H1 (cell line): ENCODE data around the gene PRKD1. TPM values are rescaled to one million over a fixed set of nuclear protein-coding genes. Genes with fewer than 3 reads are reported as not detected.

ENCODE experiments used
- CTCF ChIA-PET: fragments of 300-600 bp; sonication (Branson Sonifier 250); formaldehyde crosslinking; loops from one replicate; lab custom pipeline; 2021; ENCODE audit not compliant: partially characterized antibody; lab: Charles Lee
- POLR2A ChIA-PET: fragments of 300-600 bp; sonication (Branson Sonifier 250); formaldehyde crosslinking; loops from one replicate; lab custom pipeline; 2021; ENCODE audit warnings: inconsistent platforms; ENCODE audit not compliant: partially characterized antibody; lab: Charles Lee
- DNase-seq, 2 experiments: peaks; one replicate each; pipeline versions ENCODE4 v3.0.0 to v3.0.0-alpha.2; 2010 to 2022; ENCODE audit warnings: low spot score in 2 of 2, low read depth in 1 of 2, mixed read lengths in 1 of 2
- FAIRE-seq: peaks from 2 replicates; lab custom pipeline; 2011; peaks lifted over from hg19 to GRCh38; lab: Jason Lieb, UNC
- H2AFZ ChIP-seq: 2 replicates; pipeline ENCODE4 v1.8.1; 2012; ENCODE audit warnings: low read length, inconsistent platforms
- H2AK5ac ChIP-seq: 2 replicates; pipeline ENCODE4 v1.6.1; 2013; ENCODE audit warnings: low read depth, low read length
- H2BK120ac ChIP-seq: replicated peaks from 2 replicates; pipeline ENCODE3; 2013; ENCODE audit warnings: low read depth, low read length, inconsistent platforms
- H2BK12ac ChIP-seq: 2 replicates; pipeline ENCODE4 v1.6.1; 2013; ENCODE audit warnings: low read depth, low read length
- H2BK15ac ChIP-seq: 2 replicates; pipeline ENCODE4 v1.6.1; 2013; ENCODE audit warnings: low read length
- H2BK20ac ChIP-seq: 2 replicates; pipeline ENCODE4 v1.6.1; 2013; ENCODE audit warnings: low read length
- H2BK5ac ChIP-seq: 2 replicates; pipeline ENCODE4 v1.6.1; 2013; ENCODE audit warnings: low read depth, low read length
- H3K14ac ChIP-seq: 2 replicates; pipeline ENCODE4 v1.6.1; 2013; ENCODE audit warnings: inconsistent platforms; ENCODE audit not compliant: insufficient read length
- H3K18ac ChIP-seq: 2 replicates; pipeline ENCODE4 v1.6.1; 2013; ENCODE audit warnings: low read length; ENCODE audit errors: extremely low read depth
- H3K23ac ChIP-seq: 2 replicates; pipeline ENCODE4 v1.6.1; 2013; ENCODE audit warnings: inconsistent platforms; ENCODE audit not compliant: insufficient read length
- H3K23me2 ChIP-seq: 2 replicates; pipeline ENCODE4 v1.6.1; 2013; ENCODE audit warnings: low read depth, low read length
- H3K27ac ChIP-seq: 2 replicates; pipeline ENCODE4 v1.6.1; 2011; ENCODE audit warnings: low read depth, low read length, inconsistent platforms
- H3K27me3 ChIP-seq, 4 experiments: replicated peaks in 1 of 4; 1 replicate in 1 of 4; 2 replicates in 3 of 4; pipeline versions ENCODE4 v1.6.1 to v1.8.1; 2011 to 2013; ENCODE audit warnings: low read length in 3 of 4, mild to moderate bottlenecking in 3 of 4, inconsistent platforms in 2 of 4, mixed read lengths in 2 of 4, moderate library complexity in 1 of 4; ENCODE audit not compliant: control insufficient read depth in 3 of 4, insufficient read depth in 3 of 4; ENCODE audit errors: extremely low read depth in 1 of 4
- H3K36me3 ChIP-seq, 4 experiments: 2 replicates each; pipeline versions ENCODE4 v1.6.1 to v1.8.1; 2011 to 2013; ENCODE audit warnings: mild to moderate bottlenecking in 4 of 4, low read length in 3 of 4, moderate library complexity in 2 of 4, control low read depth in 1 of 4, inconsistent platforms in 1 of 4; ENCODE audit not compliant: insufficient read depth in 4 of 4, control insufficient read depth in 2 of 4
- H3K4ac ChIP-seq: replicated peaks from 2 replicates; pipeline ENCODE3; 2013; ENCODE audit warnings: low read length, low read depth, mixed read lengths, inconsistent platforms; ENCODE audit not compliant: insufficient read length
- H3K4me1 ChIP-seq, 4 experiments: replicated peaks in 1 of 4; 1 replicate in 1 of 4; 2 replicates in 3 of 4; pipeline versions ENCODE4 v1.6.1 to v1.8.1; 2011 to 2013; ENCODE audit warnings: low read length in 3 of 4, inconsistent platforms in 2 of 4, mixed read lengths in 1 of 4; ENCODE audit not compliant: insufficient read depth in 4 of 4, control insufficient read depth in 3 of 4
- H3K4me2 ChIP-seq, 2 experiments: 2 replicates each; pipeline versions ENCODE4 v1.6.1 to v1.8.1; 2011 to 2013; ENCODE audit warnings: low read depth in 2 of 2, low read length in 2 of 2, control low read depth in 1 of 2, inconsistent platforms in 1 of 2, mild to moderate bottlenecking in 1 of 2; ENCODE audit not compliant: insufficient read depth in 1 of 2
- H3K4me3 ChIP-seq, 4 experiments: fragments of 200-600, 300-600 bp in 1 of 4; sonication (generic), shearing (Covaris generic), sonication (Bioruptor Twin) in 1 of 4; 2 replicates each; pipeline versions ENCODE4 v1.5.1 to v1.8.1; 2011 to 2016; ENCODE audit warnings: low read length in 4 of 4, low read depth in 3 of 4, control low read depth in 2 of 4, inconsistent platforms in 2 of 4, mild to moderate bottlenecking in 2 of 4, mixed read lengths in 1 of 4, moderate library complexity in 1 of 4; ENCODE audit not compliant: insufficient read depth in 2 of 4; ENCODE audit errors: extremely low read depth in 1 of 4
- H3K56ac ChIP-seq: replicated peaks from 2 replicates; pipeline ENCODE3; 2013; ENCODE audit warnings: low read depth, mild to moderate bottlenecking, mixed read lengths, low read length, inconsistent platforms; ENCODE audit not compliant: insufficient read length
- H3K79me1 ChIP-seq: 2 replicates; pipeline ENCODE4 v1.6.1; 2013; ENCODE audit warnings: low read depth, low read length, control low read depth
- H3K79me2 ChIP-seq, 2 experiments: 2 replicates each; pipeline versions ENCODE4 v1.6.1 to v1.8.1; 2012 to 2013; ENCODE audit warnings: low read length in 2 of 2, mild to moderate bottlenecking in 2 of 2, inconsistent platforms in 1 of 2; ENCODE audit not compliant: insufficient read depth in 2 of 2, control insufficient read depth in 1 of 2
- H3K9ac ChIP-seq, 4 experiments: replicated peaks in 1 of 4; 1 replicate in 1 of 4; 2 replicates in 3 of 4; pipeline versions ENCODE4 v1.6.1 to v1.8.1; 2011 to 2013; ENCODE audit warnings: low read depth in 3 of 4, low read length in 3 of 4, control low read depth in 2 of 4, mild to moderate bottlenecking in 2 of 4, moderate library complexity in 2 of 4, inconsistent platforms in 1 of 4; ENCODE audit errors: extremely low read depth in 1 of 4
- H3K9me3 ChIP-seq, 2 experiments: 2 replicates each; pipeline versions ENCODE4 v1.6.1 to v1.8.1; 2012 to 2013; ENCODE audit warnings: mild to moderate bottlenecking in 2 of 2, moderate library complexity in 2 of 2, control low read depth in 1 of 2, inconsistent platforms in 1 of 2, low read depth in 1 of 2, low read length in 1 of 2, mixed read lengths in 1 of 2; ENCODE audit not compliant: insufficient read depth in 2 of 2
- H4K20me1 ChIP-seq, 2 experiments: replicated peaks in 1 of 2; 2 replicates each; pipeline versions ENCODE3 to v1.8.1; 2011 to 2013; ENCODE audit warnings: inconsistent platforms in 2 of 2, low read length in 2 of 2, mild to moderate bottlenecking in 1 of 2; ENCODE audit not compliant: insufficient read depth in 2 of 2, control insufficient read depth in 1 of 2
- H4K5ac ChIP-seq: 2 replicates; pipeline ENCODE4 v1.6.1; 2013; ENCODE audit warnings: low read length, low read depth, mixed read lengths, inconsistent platforms; ENCODE audit not compliant: insufficient read length
- H4K8ac ChIP-seq: 2 replicates; pipeline ENCODE4 v1.8.0; 2013; ENCODE audit warnings: mild to moderate bottlenecking, moderate library complexity, low read length, inconsistent platforms; ENCODE audit not compliant: insufficient read depth; ENCODE audit errors: extremely low read depth
- H4K91ac ChIP-seq: replicated peaks from 2 replicates; pipeline ENCODE3; 2013; ENCODE audit warnings: low read length, mixed read lengths, inconsistent platforms; ENCODE audit not compliant: insufficient read length
- BCL11A ChIP-seq, 2 experiments: IDR thresholded peaks; one replicate each; pipeline ENCODE4 v1.6.1; 2011; ENCODE audit warnings: low read depth in 2 of 2, low read length in 2 of 2, mild to moderate bottlenecking in 2 of 2
- CREB1 ChIP-seq: IDR thresholded peaks from 2 replicates; pipeline ENCODE4 v1.6.1; 2012; ENCODE audit warnings: inconsistent platforms
- GABPA ChIP-seq: IDR thresholded peaks from 2 replicates; pipeline ENCODE4 v1.6.1; 2011; ENCODE audit warnings: mild to moderate bottlenecking, low read length, moderate library complexity, borderline replicate concordance; ENCODE audit not compliant: insufficient read depth
- MAFK ChIP-seq: IDR thresholded peaks from 2 replicates; pipeline ENCODE4 v1.6.1; 2012; ENCODE audit warnings: low read depth, mild to moderate bottlenecking, improper control_type of control experiment, low read length
- PHF8 ChIP-seq: fragments of 200-600 bp; sonication (generic); conservative IDR thresholded peaks from 2 replicates; pipeline ENCODE4 v1.7.1; 2012; ENCODE audit warnings: low read depth, mild to moderate bottlenecking, inconsistent platforms, low read length, moderate library complexity
- RXRA ChIP-seq: IDR thresholded peaks from 2 replicates; pipeline ENCODE4 v1.6.1; 2011; ENCODE audit warnings: low read depth, mild to moderate bottlenecking, low read length, moderate library complexity; ENCODE audit not compliant: insufficient read depth
- SIRT6 ChIP-seq: IDR thresholded peaks from one replicate; pipeline ENCODE4 v1.7.1; 2012; ENCODE audit warnings: low read length, inconsistent platforms
- SP2 ChIP-seq: IDR thresholded peaks from 2 replicates; pipeline ENCODE4 v1.6.1; 2012; ENCODE audit warnings: mild to moderate bottlenecking, low read length, inconsistent platforms
- SUZ12 ChIP-seq: fragments of 200-600 bp; sonication (generic); IDR thresholded peaks from 2 replicates; pipeline ENCODE4 v1.6.1; 2012; ENCODE audit warnings: mild to moderate bottlenecking, inconsistent platforms, low read length, moderate library complexity, mixed read lengths
- YY1 ChIP-seq: IDR thresholded peaks from 2 replicates; pipeline ENCODE4 v1.6.1; 2011; ENCODE audit warnings: low read depth, mild to moderate bottlenecking, low read length
- WGBS, 2 experiments: shearing (Covaris generic) in 1 of 2; methylation state at CpG; one replicate each; pipeline versions ENCODE4 v1.1.6 to v1.1.7; 2013 to 2015; ENCODE audit warnings: low lambda C conversion rate in 2 of 2, mixed read lengths in 2 of 2, inconsistent platforms in 1 of 2, low coverage in 1 of 2, missing lambda C conversion rate in 1 of 2; ENCODE audit not compliant: insufficient replicate concordance in 2 of 2, insufficient coverage in 1 of 2, insufficient read length in 1 of 2; ENCODE audit errors: extremely low coverage in 1 of 2, missing lambda C conversion rate in 1 of 2; 5-methylcytosine and 5-hydroxymethylcytosine counted together
- polyA plus RNA-seq, 7 experiments: library from polyadenylated mRNA; depleted of rRNA in 3 of 7; stranded (reverse) in 5 of 7; unstranded in 2 of 7; fragments of >200 nt in 5 of 7; fragments of 200-250 nt in 2 of 7; gene quantifications; 1 replicate in 5 of 7; 2 replicates in 1 of 7; 4 replicates in 1 of 7; pipeline versions ENCODE4 v1.2.1 to v1.2.3, GENCODE V29; 2011 to 2013; ENCODE audit warnings: missing spikeins in 2 of 7, mixed read lengths in 2 of 7
- total RNA-seq: library from RNA; stranded (reverse); fragmentation: NEBNext Ultra II Directional; extraction: Animal tissue kit (Norgen Biotek cat#: 25700); gene quantifications from 2 replicates; pipeline ENCODE4 v1.2.1, GENCODE V29; 2021
- TF ChIP-seq, protein P1 (sequence below): IDR thresholded peaks from 2 replicates; pipeline ENCODE4 v1.6.1; 2012; ENCODE audit warnings: low read length, inconsistent platforms

Gene PRKD1
- total and polyA plus RNA-seq, 2 of the 8 experiments (the other 6 are each of a cell fraction or from before 2014, with no cell fraction given) = 3.6 to 6.8 TPM

DNA sequence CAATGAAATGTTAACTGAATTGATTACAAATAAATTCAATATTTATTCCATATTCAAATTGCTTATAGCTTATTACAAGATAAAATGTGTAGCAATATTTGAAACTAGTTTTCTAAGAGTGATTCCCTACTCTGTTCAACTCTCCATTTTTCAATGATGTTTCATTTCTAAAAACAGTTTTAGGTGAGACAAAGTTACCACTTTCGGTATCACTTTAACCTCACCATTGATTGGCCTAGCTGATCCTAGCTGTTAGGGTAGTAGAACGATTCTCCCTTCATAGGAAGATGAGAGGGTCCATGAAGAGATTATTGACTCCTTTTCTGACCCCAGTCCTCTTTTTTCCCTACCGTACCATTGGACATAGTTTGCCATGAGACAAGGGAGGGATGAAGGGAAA is 373.3 kb downstream of the PRKD1 start:
- ChIA-PET POLR2A (no interaction called here), CTCF (no interaction called here)
- no peak overlapping the region for H2BK12ac ChIP-seq
- DNase-seq (no peak), FAIRE-seq (no peak)
- H3K4ac ChIP-seq = no peak overlapping the region
- no peak overlapping the region for H2BK15ac ChIP-seq
- H3K36me3 ChIP-seq = no peaks in the 10 kb centered on the region
- H3K18ac ChIP-seq = no peak overlapping the region
- no peaks in the 10 kb centered on the region for H3K4me1 ChIP-seq
- H3K9ac ChIP-seq = no peak overlapping the region
- H4K8ac ChIP-seq = no peak overlapping the region
- no peak overlapping the region for H2AFZ ChIP-seq
- H3K14ac ChIP-seq = no peak overlapping the region
- no peak overlapping the region for H2BK120ac ChIP-seq
- H2AK5ac ChIP-seq = no peak overlapping the region
- H3K79me2 ChIP-seq = no peaks in the 10 kb centered on the region
- H4K5ac ChIP-seq = no peak overlapping the region
- H3K27ac ChIP-seq = no peak overlapping the region
- no peaks in the 10 kb centered on the region for H3K23me2 ChIP-seq
- 84% methylated on average over 3 of the region's 3 CpGs; no CpG with 5 or more reads in 1 of the 2 experiments for WGBS, 2 experiments
- H3K4me2 ChIP-seq = no peak overlapping the region
- H3K9me3 ChIP-seq = no peaks in the 10 kb centered on the region
- no peak overlapping the region for H3K4me3 ChIP-seq
- H4K20me1 ChIP-seq = no peaks in the 10 kb centered on the region
- no peaks in the 10 kb centered on the region for H3K79me1 ChIP-seq
- H3K23ac ChIP-seq = no peak overlapping the region
- no peak overlapping the region for H2BK20ac ChIP-seq
- H4K91ac ChIP-seq = no peak overlapping the region
- H2BK5ac ChIP-seq = no peak overlapping the region
- H3K27me3 ChIP-seq = no peaks in the 10 kb centered on the region
- no peak overlapping the region for H3K56ac ChIP-seq
- TF ChIP-seq MAFK (no peak), GABPA (no peak), PHF8 (no peak), YY1 (no peak), BCL11A (IDR thresholded peaks at IDR 0.05; ENCODE audit: low read depth in 2 of 2, low read length in 2 of 2) (no peak), SUZ12 (no peak), SP2 (no peak), CREB1 (no peak), RXRA (no peak), SIRT6 (no peak)
- TF ChIP-seq, protein P1, sequence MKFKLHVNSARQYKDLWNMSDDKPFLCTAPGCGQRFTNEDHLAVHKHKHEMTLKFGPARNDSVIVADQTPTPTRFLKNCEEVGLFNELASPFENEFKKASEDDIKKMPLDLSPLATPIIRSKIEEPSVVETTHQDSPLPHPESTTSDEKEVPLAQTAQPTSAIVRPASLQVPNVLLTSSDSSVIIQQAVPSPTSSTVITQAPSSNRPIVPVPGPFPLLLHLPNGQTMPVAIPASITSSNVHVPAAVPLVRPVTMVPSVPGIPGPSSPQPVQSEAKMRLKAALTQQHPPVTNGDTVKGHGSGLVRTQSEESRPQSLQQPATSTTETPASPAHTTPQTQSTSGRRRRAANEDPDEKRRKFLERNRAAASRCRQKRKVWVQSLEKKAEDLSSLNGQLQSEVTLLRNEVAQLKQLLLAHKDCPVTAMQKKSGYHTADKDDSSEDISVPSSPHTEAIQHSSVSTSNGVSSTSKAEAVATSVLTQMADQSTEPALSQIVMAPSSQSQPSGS = no peak
